GM21723 (cell line): ENCODE results near the gene CYP46A1.
"Not testable (repeated sequence)": the region's sequence is repeated elsewhere in the genome, so short reads cannot be mapped to it uniquely, and the experiment has no call there.

ENCODE experiments used
- ATAC-seq: cut with Tn5 transposase; IDR thresholded peaks from one replicate; pipeline ENCODE4 v1.9.1; 2021; ENCODE audit warnings: mild to moderate bottlenecking, moderate library complexity; ENCODE audit not compliant: unreplicated experiment

CYP46A1 gene

DNA sequence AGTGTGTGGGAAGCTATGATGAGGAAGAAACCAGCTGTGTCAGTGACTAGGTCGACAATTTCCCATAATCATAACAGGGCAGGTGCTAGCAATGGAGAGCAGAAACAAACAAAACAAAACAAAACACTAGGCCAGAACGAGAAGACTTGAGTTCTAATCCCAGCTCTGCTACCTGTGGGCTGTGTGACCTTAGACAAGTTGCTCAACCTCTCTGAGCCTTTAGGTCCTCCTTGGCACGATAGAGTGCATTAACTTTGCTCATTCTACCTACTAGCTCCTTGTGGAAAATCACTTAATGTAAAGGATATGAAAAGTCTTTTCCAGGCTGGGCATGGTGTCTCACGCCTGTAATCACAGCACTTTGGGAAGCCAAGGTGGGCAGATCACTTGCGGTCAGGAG is 27.9 kb upstream of the CYP46A1 start:
- ATAC-seq = no peak

DNA sequence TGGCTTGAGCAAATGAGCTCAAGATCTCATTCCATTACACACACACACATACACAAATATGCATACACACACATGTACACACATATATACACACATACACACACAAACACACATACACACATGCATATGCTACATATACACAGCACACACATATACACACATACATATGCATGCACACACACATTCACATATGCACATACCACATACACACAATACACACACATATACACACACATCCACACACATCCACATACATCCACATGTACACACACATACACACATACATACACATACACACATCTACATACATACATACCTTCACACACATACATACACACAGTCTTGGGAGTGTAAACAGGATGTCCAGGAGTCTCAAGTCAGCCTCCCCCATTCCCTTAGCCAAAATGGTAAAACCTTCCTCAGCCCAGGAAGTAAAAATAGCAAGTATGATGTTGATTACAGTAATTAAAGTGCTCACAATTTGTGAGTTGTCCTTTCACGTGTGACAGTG is 26.4 kb upstream of the CYP46A1 start:
- ATAC-seq = no peak

DNA sequence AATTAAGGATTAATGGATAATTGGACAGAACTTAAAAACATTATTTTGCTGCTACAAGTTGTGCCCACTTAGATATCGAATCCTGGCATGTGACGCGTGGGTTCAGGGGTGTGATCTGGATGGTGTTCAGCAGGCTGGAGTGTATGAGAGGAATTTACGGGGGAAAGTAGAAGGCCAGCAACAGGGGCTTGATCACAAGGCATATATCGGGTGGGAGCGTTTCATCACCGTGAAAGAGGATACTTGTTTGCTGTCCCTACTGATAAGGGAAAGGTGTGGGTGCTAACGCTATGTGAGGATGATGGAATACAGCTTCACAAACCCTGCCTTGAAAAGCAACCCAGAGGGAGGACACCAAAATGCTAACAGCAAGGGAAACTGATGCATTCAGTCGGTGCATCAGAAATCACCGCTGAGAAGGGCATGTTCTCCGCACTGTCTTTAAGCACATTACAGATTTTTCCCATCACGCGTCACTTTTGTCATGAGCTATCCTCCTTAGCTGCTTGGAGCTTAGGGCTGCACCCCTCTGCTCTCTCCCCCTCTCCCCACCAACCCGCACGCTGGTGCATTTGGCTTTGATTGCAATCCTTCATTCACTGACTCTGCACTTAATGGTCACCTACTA is 25.8 kb upstream of the CYP46A1 start:
- no peak for ATAC-seq

DNA sequence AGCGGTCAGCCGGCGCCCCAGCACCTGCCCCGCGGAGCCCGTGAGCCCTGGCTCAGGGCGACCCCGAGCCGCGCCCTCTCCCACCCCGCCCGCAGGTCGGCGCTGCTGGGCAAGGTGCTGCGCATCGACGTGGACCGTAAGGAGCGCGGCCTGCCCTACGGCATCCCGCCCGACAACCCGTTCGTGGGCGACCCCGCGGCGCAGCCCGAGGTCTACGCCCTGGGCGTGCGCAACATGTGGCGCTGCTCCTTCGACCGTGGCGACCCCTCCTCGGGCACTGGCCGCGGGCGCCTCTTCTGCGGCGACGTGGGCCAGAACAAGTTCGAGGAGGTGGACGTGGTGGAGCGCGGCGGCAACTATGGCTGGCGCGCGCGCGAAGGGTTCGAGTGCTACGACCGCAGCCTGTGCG is 24.8 kb upstream of the CYP46A1 start:
- ATAC-seq = no peak

- ATAC-seq = no peak
Observed at GRCh38 chr14:99660006-99660566, 24.0 kb upstream of the CYP46A1 start.

DNA sequence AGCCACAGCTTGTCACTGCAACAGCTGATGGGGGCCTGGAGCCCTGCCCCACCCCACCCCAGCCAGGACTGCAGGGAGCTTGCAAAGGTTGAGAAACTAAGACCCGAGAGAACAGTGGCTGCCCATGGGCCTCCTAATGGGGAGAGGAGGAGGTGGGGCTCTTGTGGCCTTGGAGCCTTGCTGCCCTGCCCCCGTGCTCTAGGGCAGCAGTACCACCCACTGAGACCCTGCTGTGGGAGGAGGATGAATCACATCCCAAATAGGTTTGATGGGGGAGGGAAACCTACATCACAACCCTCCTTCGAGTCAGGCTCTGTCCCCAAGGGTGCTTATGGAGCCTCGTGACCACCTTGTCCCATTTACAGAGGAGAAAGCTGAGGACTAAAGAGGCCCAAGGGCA is 23.3 kb upstream of the CYP46A1 start:
- no peak for ATAC-seq

- ATAC-seq = not testable (repeated sequence)
Observed at GRCh38 chr14:99661206-99661605, 22.9 kb upstream of the CYP46A1 start.

- ATAC-seq = no peak
Observed at GRCh38 chr14:99662846-99663245, 21.3 kb upstream of the CYP46A1 start.

- ATAC-seq = no peak
Observed at GRCh38 chr14:99663386-99664057, 20.6 kb upstream of the CYP46A1 start.

GRCh38 chr14:99664058-99664936 is 19.8 kb upstream of the CYP46A1 start:
- no peak for ATAC-seq

- peak; percentile 65 for ATAC-seq
Observed at GRCh38 chr14:99664937-99665273, 19.2 kb upstream of the CYP46A1 start.

DNA sequence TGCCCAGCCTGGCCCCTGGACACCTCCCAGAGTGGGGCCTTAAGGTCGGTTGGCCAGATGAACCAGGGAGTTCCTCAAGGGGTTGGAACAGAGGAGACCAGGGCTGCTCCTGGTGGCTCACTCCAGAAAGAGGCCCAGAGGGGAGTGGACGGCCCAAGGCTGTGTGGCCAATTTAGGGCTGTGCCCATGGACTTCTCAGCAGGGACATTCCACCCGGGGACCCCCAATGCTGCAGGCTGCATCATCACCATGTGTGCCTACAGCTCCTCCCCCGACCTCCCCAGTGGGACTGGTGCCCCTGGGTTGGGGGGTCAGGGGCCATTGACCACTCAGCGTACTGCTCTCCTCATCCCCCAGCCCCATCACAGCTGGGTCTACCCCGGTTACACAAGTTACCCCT is 17.6 kb upstream of the CYP46A1 start:
- no peak for ATAC-seq

- no peak for ATAC-seq
Observed at GRCh38 chr14:99667045-99667444, 17.1 kb upstream of the CYP46A1 start.

DNA sequence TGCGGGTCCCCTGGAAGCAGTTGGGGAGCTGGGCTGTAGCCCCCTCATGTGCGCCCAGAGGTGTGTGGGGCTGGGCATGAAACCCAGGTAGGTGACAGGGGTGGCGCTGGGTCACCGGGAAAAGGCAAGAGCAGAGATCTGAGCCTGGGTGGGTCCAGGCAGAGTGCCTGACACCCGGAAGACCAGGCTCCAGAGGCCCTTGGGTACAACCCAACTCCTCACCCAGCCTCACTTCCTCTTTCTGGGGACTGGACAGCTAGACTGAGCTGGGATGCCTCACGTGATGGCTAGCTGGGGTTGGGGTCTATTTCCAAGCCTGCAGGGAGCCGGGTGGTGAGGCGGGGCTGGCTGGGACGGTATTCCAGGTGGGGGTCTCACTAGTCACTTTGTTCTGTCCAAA is 16.3 kb upstream of the CYP46A1 start:
- ATAC-seq = no peak

DNA sequence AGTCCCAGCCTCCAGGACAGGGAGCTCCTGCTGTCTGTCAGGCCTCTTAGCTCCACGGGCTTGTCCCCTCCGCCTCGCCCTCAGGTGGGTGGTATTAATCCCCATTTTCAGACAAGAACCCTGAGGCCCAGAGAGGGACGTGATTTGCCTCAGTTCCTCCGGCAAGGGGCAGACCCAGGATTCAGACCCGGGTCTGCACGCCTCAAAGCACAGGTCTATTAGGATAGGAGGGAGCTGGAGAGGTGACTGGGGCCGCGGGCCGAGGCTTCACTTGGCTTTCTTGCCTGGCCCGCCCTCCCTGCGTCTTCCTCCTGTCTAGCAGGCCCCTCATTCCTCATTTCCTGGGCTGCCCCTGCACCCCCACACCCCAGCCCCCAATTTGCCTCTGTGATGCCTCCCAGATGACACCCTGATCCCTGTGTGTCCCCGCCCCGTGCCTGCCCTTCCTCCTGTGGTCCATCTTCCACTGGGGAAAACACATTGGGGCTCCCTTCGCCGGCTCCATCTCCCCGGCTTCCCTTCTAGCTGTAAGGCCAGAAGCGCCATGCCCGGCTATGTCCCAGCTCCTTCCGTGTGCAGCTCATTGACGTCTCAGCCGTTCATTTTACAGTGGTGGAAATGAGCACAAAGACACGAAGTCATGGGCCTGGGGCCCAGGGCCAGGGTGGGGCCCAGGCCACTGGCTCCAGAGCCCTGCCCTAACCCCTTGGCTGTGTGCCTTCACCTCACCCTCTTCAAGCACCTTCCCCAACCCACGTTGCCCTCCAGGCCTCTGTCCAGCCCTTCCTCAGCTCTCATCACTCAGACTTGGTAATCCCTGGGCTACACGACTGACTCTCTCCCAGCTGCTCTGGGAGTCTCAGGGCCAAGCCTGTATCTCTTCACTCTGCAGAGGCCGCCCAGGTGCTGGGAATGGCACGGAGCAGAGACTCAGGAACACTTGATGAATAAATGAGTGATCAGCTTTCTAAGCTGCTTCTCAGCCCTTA is 15.5 kb upstream of the CYP46A1 start:
- no peak for ATAC-seq

DNA sequence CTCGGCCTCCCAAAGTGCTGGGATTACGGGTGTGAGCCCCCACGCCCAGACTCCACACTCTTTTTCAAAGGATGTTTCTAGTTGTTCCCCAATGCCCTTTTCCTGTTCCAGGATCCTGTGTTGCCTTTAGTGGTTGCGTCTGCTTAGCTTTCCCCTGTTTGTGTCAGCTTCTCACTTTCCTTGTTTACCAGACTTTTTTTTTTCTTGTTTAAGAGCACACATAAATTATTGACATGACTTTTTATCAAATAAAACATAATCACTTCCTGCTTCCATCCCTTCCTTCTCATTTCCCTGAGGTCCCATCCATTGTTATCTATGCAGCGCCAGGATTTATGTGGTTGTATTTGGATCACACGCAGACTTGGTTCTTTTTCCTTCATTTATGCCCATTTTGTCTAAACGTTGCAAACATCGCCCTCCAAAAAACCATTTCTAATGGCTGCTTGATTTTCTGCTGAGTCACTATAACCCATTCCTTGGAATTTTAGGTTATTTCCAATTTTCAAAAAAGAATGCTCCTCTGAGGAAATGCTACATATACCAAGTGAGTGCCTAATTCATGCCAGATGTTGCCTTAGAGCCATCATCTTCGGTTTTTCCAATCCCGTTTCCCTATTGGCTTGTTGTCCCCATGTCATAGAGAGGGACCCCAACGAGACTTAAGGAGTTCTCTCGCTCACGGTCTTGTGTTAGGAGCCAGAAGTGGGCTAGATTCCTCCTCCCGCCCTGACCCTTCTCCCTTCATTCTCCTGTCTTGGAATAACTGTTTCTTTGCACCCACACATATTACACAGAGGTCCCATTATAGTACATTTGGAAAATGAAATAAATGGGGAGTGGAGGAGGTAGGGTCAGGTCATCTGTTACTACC is 13.5 kb upstream of the CYP46A1 start:
- ATAC-seq = no peak

- no peak for ATAC-seq
Observed at GRCh38 chr14:99671235-99672224, 12.6 kb upstream of the CYP46A1 start.
